ENCODE measurements around the gene FAM227B.
"Not testable (repeated sequence)": the region's sequence is repeated elsewhere in the genome, so short reads cannot be mapped to it uniquely, and the experiment has no call there.

FAM227B gene

DNA sequence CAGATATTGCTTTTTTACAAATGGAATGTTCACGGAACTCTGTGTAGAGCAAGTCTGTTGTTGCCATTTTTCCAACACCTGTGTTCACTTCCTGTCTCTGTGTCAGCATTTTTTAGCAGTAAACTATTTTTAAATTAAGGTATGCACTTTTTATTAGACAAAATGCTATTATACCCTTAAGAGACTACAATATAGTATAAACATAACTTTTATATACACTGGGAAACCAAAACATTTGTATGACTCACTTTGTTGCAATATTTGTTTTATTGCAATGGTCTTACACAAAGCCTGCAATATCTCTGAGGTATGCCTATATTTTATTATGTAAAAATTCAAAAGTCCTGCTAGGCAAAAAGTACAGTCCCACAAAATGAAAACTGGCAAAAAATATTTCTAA is 237.4 kb downstream of the FAM227B start:
- no peak for DNase-seq (ENCODE audit: extremely low read depth in 1 of 2, low read depth in 1 of 2)

GRCh38 chr15:49382394-49382793 is 238.2 kb downstream of the FAM227B start:
- DNase-seq (ENCODE audit: extremely low read depth in 1 of 2, low read depth in 1 of 2): no peak

DNA sequence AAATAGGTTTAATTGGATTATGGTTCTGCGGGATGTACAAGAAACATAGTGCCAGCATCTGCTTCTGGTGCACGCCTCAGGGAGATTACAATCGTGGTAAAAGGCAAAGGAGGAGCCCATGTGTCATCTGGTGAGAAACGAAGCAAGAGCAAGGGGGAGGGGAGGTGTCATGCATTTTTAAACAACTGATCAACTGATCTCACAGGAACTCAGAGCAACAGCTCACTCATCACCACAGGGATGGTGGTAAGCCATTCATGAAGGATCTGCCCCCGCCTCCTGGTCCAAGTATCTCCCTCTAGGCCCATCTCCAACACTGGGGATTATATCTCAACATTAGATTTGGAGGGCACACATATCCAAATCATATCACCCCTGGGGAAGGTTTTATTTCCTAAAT is 239.7 kb downstream of the FAM227B start:
- no peak for DNase-seq (ENCODE audit: extremely low read depth in 1 of 2, low read depth in 1 of 2)

DNA sequence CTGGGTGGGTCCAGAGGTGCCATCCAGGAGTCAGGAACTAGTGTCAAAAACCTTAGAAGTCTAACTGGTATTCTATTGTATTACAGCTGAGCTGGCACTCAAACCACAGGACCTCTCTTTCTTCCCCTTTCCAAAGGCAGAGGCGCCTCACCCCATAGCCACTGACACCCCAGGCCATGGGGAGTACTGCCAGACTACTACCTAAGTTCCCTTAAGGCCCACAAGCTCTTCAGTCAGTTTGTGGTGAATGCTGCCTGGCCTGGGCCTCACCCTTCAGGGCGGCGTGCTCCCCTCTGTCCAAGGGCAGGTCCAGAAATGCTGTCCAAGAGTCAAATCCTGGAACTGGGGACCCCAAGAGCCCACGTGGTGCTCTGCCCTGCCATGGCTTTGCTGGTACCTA is 240.6 kb downstream of the FAM227B start:
- no peak for DNase-seq (ENCODE audit: extremely low read depth in 1 of 2, low read depth in 1 of 2)

DNA sequence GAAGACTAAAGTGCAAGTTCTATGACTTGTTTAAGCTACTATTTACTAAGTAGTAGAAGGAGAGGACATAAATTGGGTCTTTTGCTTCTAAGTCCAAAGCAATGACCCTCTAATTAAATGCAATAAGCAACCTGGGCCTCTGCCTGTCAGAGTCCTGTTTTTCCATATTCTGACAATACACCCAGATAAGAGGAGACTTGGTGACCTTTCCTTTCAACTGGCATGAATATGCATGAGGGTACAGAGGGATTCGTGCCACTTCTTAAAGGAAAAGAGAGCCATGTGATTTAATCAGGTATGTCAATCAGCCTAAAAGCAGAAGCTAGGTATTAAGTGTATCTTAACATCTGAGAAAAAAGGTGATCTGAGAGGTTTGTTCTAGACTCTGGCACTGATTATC is 248.3 kb downstream of the FAM227B start:
- DNase-seq (ENCODE audit: extremely low read depth in 1 of 2, low read depth in 1 of 2): no peak

DNA sequence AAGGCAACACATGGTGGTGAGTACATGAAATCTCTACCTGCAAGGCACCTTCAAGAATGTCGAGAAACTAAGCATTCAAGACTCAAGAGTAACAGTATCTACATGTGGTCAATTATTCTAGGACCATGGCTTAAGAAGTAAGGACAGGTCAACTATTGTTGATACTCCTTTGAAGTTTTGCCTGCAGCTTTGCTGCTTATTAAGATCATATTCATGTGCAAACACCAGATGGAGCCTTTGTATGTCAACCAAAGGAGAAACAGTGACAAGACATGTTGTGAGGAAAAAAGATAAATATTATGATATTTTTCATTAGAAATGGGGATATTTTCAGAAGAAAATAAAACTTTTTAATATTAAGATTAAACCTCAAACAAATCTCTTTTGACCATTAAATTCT is 249.8 kb downstream of the FAM227B start:
- DNase-seq (ENCODE audit: extremely low read depth in 1 of 2, low read depth in 1 of 2): no peak

DNA sequence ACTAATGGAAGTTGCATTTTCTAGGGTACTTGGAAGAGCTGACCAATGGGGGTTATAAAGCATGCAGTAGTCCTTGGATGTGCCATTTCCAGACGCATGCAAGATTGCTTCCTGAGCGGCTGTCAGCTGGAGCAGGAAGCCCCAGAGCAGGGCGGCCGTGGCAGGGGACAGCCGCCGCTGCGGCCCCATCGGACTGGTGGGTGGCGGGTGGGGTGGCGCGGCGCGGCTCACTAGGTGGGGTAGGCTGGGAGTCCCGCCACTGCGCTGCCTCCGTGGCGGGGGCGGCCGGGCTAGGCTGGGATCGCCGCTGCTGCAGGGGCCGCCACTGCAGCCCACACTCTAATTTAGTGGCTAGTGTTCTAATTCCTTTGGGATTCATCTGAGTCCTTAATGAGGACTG is 254.1 kb downstream of the FAM227B start:
- no peak for DNase-seq (ENCODE audit: extremely low read depth in 1 of 2, low read depth in 1 of 2)

GRCh38 chr15:49361370-49361769 is 259.2 kb downstream of the FAM227B start:
- no peak for DNase-seq (ENCODE audit: extremely low read depth in 1 of 2, low read depth in 1 of 2)

- not testable (repeated sequence) for DNase-seq (ENCODE audit: extremely low read depth in 1 of 2, low read depth in 1 of 2)
Measured at GRCh38 chr15:49354439-49354838, 266.2 kb downstream of the FAM227B start.

DNA sequence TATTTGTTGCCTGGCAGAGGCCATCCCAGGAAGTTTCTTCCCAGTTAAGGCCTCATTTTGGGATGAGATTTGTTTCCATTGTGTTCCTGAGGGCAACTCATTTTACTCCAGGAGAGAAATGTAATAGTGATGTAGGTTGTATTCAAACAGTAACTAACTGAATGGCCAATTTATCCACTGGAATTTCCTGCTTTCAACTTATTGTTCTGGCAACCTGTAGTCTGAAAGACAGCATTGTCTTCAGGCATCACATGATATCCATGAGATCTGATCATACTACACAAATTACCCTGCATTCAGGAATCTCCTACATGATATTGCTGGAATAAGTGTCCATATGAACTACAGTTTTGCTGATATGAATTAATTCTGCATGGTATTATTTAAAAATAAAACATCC is 277.1 kb downstream of the FAM227B start:
- DNase-seq (ENCODE audit: extremely low read depth in 1 of 2, low read depth in 1 of 2): no peak

- no peak for DNase-seq (ENCODE audit: extremely low read depth in 1 of 2, low read depth in 1 of 2)
Measured at GRCh38 chr15:49339656-49340055, 281.0 kb downstream of the FAM227B start.

DNA sequence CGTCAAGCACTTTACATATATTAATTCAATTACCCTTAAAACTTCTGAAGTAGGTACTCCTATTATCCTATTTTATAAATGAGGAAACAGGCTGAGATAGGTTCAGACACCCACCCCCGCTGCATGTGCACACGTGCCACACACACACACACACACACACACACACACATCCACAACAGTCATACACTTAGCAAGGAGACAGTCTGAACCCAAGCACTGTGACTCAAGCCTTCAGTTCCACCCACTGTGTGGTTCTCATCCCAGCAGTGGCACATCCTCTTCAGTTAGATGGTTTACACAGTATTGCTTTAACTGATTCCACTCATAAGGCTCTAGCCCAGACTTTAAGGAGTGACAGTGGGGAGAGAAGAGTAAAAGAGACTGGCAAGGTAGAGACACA is 288.7 kb downstream of the FAM227B start:
- no peak for DNase-seq (ENCODE audit: extremely low read depth in 1 of 2, low read depth in 1 of 2)

- no peak for DNase-seq (ENCODE audit: extremely low read depth in 1 of 2, low read depth in 1 of 2)
Measured at GRCh38 chr15:49331442-49331841, 289.2 kb downstream of the FAM227B start.

DNA sequence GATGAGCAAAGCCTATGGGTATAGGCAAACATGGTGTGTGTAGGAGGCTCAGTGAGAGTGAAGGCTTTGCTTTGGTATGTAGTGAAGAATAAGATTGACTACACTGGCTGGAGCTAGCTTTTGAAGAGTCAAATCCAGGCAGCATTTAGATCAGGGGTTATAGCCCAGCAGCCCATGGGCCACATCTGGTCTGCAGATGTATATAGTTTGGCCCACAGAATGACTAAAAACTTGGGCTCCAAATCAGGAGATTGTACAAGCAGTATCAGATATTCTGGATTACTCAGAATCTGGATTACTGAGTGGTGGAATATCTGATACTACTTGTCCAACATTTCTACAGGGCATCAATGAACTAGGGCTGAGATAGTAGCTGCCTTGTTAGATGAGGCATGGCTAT is 290.5 kb downstream of the FAM227B start:
- DNase-seq (ENCODE audit: extremely low read depth in 1 of 2, low read depth in 1 of 2): no peak

DNA sequence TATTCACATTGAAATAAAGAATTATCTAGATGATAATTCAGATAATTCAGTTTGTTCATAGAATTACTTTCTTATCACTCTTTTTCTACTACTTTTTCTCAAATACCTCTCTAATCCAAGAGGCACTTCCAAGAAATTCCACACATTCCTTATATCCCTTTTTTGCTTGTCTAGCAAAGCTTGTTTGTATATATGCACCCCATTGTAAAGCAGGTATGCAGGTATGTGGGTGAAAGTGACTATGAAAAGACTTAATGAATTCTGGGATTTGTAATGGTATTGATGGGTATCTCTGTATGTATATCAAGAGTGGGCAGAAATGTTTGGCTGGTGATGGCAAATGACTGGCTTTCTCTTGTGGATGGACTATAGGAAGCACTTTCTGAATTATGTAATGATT is 291.7 kb downstream of the FAM227B start:
- no peak for DNase-seq (ENCODE audit: extremely low read depth in 1 of 2, low read depth in 1 of 2)

DNA sequence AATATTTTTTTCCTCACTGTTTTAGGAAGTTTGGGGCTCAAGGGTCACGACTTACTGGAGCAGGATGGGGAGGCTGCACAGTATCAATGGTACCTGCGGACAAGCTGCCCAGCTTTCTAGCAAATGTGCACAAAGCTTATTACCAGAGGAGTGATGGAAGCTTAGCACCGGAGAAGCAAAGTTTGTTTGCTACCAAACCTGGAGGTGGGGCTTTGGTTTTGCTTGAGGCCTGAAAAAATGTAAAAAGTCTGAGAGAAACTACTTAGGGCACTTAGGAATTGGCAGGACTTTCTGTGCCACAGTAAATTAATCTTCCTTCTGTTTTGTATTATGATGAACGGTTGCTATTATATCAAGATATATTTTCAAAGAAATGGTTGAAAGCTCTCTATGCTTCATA is 292.7 kb downstream of the FAM227B start:
- DNase-seq (ENCODE audit: extremely low read depth in 1 of 2, low read depth in 1 of 2): no peak

DNA sequence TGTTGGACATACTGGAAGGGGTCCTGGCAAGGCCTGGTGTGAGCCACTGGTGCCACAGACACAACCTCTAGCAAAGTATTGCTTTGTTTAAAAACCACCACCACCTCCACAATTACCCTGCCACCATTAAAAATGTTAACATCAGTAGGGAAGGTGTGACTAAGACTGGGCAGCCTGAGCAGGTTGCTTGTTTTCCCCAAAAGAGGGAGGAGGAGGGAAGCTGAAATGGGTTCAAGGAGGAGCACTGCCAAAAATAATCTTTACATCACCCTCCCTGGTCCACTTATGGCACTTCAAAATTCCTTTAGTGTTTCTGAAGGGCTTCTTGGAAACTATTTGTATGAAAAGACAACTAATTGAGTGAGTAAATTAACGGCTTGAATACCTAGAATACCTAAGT is 297.4 kb downstream of the FAM227B start:
- DNase-seq (ENCODE audit: extremely low read depth in 1 of 2, low read depth in 1 of 2): no peak

GRCh38 chr15:49320351-49320750 is 300.3 kb downstream of the FAM227B start:
- DNase-seq (ENCODE audit: extremely low read depth in 1 of 2, low read depth in 1 of 2): no peak

GRCh38 chr15:49315391-49315823 is 305.2 kb downstream of the FAM227B start:
- no peak for DNase-seq (ENCODE audit: extremely low read depth in 1 of 2, low read depth in 1 of 2)

GRCh38 chr15:49314716-49315115 is 305.9 kb downstream of the FAM227B start:
- no peak for DNase-seq (ENCODE audit: extremely low read depth in 1 of 2, low read depth in 1 of 2)

DNA sequence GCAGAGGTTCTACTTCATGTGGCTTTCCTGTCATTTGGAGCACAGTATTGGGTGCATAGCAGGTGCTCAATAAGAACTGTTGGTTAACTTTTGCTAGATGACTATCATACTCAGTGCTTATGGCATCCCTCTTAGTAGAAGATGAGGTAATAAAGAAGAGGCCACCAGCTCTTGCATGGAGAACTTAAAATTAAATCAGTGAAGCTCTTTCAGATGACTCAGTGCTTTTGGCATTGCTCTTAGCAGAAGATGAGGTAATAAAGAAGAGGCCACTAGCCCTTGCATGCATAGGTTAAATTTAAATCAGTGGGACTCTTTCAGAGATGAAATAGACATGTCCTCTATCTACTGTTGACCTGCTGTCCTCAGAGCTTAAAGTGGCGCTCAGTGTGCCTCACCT is 307.0 kb downstream of the FAM227B start:
- no peak for DNase-seq (ENCODE audit: extremely low read depth in 1 of 2, low read depth in 1 of 2)

- DNase-seq (ENCODE audit: extremely low read depth in 1 of 2, low read depth in 1 of 2): no peak
Measured at GRCh38 chr15:49309889-49310288, 310.7 kb downstream of the FAM227B start.

- DNase-seq (ENCODE audit: extremely low read depth in 1 of 2, low read depth in 1 of 2): no peak
Measured at GRCh38 chr15:49308686-49309085, 311.9 kb downstream of the FAM227B start.

DNA sequence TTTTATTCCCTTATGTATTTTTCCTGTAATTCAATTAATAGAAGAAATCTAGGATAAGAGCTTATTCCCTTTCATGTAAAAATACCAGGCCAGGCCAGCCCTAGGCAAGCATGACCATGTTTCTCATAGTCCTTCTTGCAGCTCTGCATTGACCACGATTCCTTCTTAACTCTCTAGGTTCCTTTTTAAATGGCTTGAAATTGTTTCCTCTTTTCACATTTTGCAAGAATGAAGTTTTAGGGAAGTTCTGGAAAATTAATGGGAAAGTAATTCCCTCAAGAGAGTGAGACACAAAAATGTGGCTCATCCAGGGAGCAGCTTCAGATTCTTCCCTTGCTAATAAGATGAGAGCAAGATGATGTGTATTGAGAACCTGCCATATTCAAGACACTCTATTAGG is 314.1 kb downstream of the FAM227B start:
- no peak for DNase-seq (ENCODE audit: extremely low read depth in 1 of 2, low read depth in 1 of 2)

Data from activated CD8-positive, alpha-beta memory T cell treated with anti-CD3 and anti-CD28 coated beads for 1 hour (primary cell).